KMS-11 (cell line): ENCODE measurements around the gene HS3ST5.

ENCODE experiments used
- H2AFZ ChIP-seq: fragments of 200-600 bp; sonication (generic); 2 replicates; pipeline ENCODE4 v1.6.1; 2016; ENCODE audit warnings: antibody characterized with exemption, mixed run types, low read depth
- H3K27ac ChIP-seq: fragments of 200-600 bp; sonication (generic); 2 replicates; pipeline ENCODE4 v1.6.1; 2016; ENCODE audit warnings: mild to moderate bottlenecking, mixed run types
- H3K27me3 ChIP-seq: fragments of 200-600 bp; sonication (generic); 2 replicates; pipeline ENCODE4 v1.6.1; 2017; ENCODE audit warnings: mild to moderate bottlenecking, low read depth, mixed run types, moderate library complexity; ENCODE audit not compliant: insufficient read depth
- H3K36me3 ChIP-seq: fragments of 200-600 bp; sonication (generic); 2 replicates; pipeline ENCODE4 v1.6.1; 2017; ENCODE audit warnings: mild to moderate bottlenecking, mixed run types; ENCODE audit not compliant: insufficient read depth
- H3K4me1 ChIP-seq: fragments of 200-600 bp; sonication (generic); 2 replicates; pipeline ENCODE4 v1.6.1; 2016; ENCODE audit warnings: mild to moderate bottlenecking, low read depth, mixed run types; ENCODE audit not compliant: poor library complexity, severe bottlenecking
- H3K4me2 ChIP-seq: fragments of 200-600 bp; sonication (generic); 2 replicates; pipeline ENCODE4 v1.7.0; 2016; ENCODE audit warnings: mild to moderate bottlenecking, mixed run types
- H3K4me3 ChIP-seq: fragments of 200-600 bp; sonication (generic); IDR thresholded peaks from 2 replicates; pipeline ENCODE4 v1.6.1; 2017; ENCODE audit warnings: low read depth, low read length, mixed read lengths; ENCODE audit not compliant: insufficient read depth
- H3K79me2 ChIP-seq: fragments of 200-600 bp; sonication (generic); 2 replicates; pipeline ENCODE4 v1.6.1; 2016; ENCODE audit warnings: low read depth, mixed run types; ENCODE audit not compliant: insufficient read depth
- H3K9ac ChIP-seq: fragments of 200-600 bp; sonication (generic); 2 replicates; pipeline ENCODE4 v1.6.1; 2016; ENCODE audit warnings: mild to moderate bottlenecking, mixed run types
- H4K20me1 ChIP-seq: fragments of 200-600 bp; sonication (generic); 2 replicates; pipeline ENCODE4 v1.6.1; 2016; ENCODE audit warnings: mild to moderate bottlenecking, mixed run types; ENCODE audit not compliant: insufficient read depth
- CTCF ChIP-seq: fragments of 200-600 bp; sonication (generic); conservative IDR thresholded peaks from 2 replicates; pipeline ENCODE4 v1.6.1; 2017; ENCODE audit warnings: low read depth, mild to moderate bottlenecking, antibody characterized with exemption, low read length, moderate library complexity, mixed read lengths

HS3ST5 gene

GRCh38 chr6:114172576-114173260 is 170.1 kb downstream of the HS3ST5 start:
- H3K4me3 ChIP-seq, result no peak overlapping the region
- H3K27me3 ChIP-seq, result no peaks in the 10 kb centered on the region
- TF ChIP-seq CTCF, result no peak
- no peak overlapping the region for H3K27ac ChIP-seq
- H3K4me2 ChIP-seq, result no peak overlapping the region
- no peak overlapping the region for H3K9ac ChIP-seq
- no peaks in the 10 kb centered on the region for H4K20me1 ChIP-seq
- H3K79me2 ChIP-seq, result no peaks in the 10 kb centered on the region
- H3K4me1 ChIP-seq, result no peaks in the 10 kb centered on the region
- H2AFZ ChIP-seq, result no peak overlapping the region
- H3K36me3 ChIP-seq, result no peaks in the 10 kb centered on the region

GRCh38 chr6:114171473-114171872 is 171.3 kb downstream of the HS3ST5 start:
- no peaks in the 10 kb centered on the region for H3K27me3 ChIP-seq
- H3K4me2 ChIP-seq, result no peak overlapping the region

GRCh38 chr6:114170958-114171387 is 171.8 kb downstream of the HS3ST5 start:
- Histone ChIP-seq H3K27ac (no peak overlapping the region), H3K79me2 (no peaks in the 10 kb centered on the region), H3K4me3 (no peak overlapping the region), H4K20me1 (no peaks in the 10 kb centered on the region), H3K27me3 (no peaks in the 10 kb centered on the region), H2AFZ (no peak overlapping the region), H3K4me1 (no peaks in the 10 kb centered on the region), H3K36me3 (no peaks in the 10 kb centered on the region), H3K9ac (no peak overlapping the region), H3K4me2 (no peak overlapping the region)
- TF ChIP-seq CTCF, result no peak

More at GRCh38 chr6:114171473-114171872, 171.3 kb downstream of the HS3ST5 start:
- H3K9ac ChIP-seq, result no peak overlapping the region
- no peak overlapping the region for H3K27ac ChIP-seq
- no peaks in the 10 kb centered on the region for H3K36me3 ChIP-seq
- H2AFZ ChIP-seq, result no peak overlapping the region
- no peak for TF ChIP-seq CTCF
- H4K20me1 ChIP-seq, result no peaks in the 10 kb centered on the region
- no peaks in the 10 kb centered on the region for H3K4me1 ChIP-seq
- no peak overlapping the region for H3K4me3 ChIP-seq
- H3K79me2 ChIP-seq, result no peaks in the 10 kb centered on the region

- H3K4me1 ChIP-seq, result no peaks in the 10 kb centered on the region
- no peak overlapping the region for H3K27ac ChIP-seq
These were observed 172.5 kb downstream of the HS3ST5 start for GRCh38 chr6:114170372-114170771.

More at GRCh38 chr6:114170372-114170771, 172.5 kb downstream of the HS3ST5 start:
- Histone ChIP-seq H3K27me3 (no peaks in the 10 kb centered on the region), H3K4me2 (no peak overlapping the region), H3K9ac (no peak overlapping the region), H3K4me3 (no peak overlapping the region), H3K36me3 (no peaks in the 10 kb centered on the region), H3K79me2 (no peaks in the 10 kb centered on the region), H2AFZ (no peak overlapping the region), H4K20me1 (no peaks in the 10 kb centered on the region)
- no peak for TF ChIP-seq CTCF
